GM19351 (cell line): Measurements from ENCODE around the gene ENO3.

Experiments
- ATAC-seq: cut with Tn5 transposase; IDR thresholded peaks from one replicate; pipeline ENCODE4 v1.9.1; 2021; ENCODE audit warnings: mild to moderate bottlenecking, moderate library complexity; ENCODE audit not compliant: unreplicated experiment

Gene ENO3

DNA sequence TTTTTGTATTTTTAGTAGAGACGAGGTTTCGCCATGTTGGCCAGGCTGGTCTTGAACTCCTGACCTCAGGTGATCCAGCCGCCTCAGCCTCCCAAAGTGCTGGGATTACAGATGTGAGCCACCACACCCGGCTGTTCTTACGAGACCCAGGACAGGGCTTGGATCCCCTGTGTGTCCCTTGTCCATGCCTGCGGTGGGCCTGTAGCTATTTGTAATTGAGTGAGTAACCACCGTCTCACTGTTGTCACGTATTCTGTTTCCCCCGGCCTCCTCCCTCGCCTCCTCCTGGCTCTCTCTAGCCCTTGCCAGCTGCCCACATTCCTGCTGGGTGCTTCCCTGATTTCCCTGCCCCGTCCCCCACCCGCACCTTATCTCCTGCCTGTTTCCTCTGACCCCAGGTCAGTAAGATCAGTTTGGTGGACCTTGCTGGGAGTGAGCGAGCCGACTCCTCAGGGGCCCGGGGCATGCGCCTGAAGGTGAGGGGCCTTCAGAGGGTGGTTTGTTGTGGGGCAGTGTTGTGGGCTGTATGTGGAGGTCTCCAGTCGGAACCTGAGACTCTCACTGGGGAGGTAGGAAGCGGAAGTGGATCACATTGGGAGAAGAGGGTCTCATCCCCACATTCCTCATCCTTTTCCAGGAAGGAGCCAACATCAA lies 52.4 kb downstream of the ENO3 start:
- no peak for ATAC-seq
